H9 (cell line): ENCODE measurements around the gene TSPAN18. TPM values are rescaled to one million over a fixed set of nuclear protein-coding genes. Genes with fewer than 3 reads are reported as not detected.

ENCODE experiments used
- DNase-seq: peaks from one replicate; pipeline ENCODE4 v3.0.0-alpha.2; 2017
- H2AFZ ChIP-seq: one replicate; pipeline ENCODE4 v1.6.1; 2013; ENCODE audit warnings: mild to moderate bottlenecking, low read length, control low read depth, moderate library complexity
- H2AK5ac ChIP-seq: 2 replicates; pipeline ENCODE4 v1.6.1; 2013; ENCODE audit warnings: low read length, control low read depth, mixed read lengths; ENCODE audit not compliant: insufficient read length
- H2BK120ac ChIP-seq: one replicate; pipeline ENCODE4 v1.6.1; 2013; ENCODE audit warnings: low read depth, mild to moderate bottlenecking, low read length, control low read depth, inconsistent platforms; ENCODE audit not compliant: poor library complexity, severe bottlenecking
- H2BK12ac ChIP-seq: 2 replicates; pipeline ENCODE4 v1.6.1; 2013; ENCODE audit warnings: low read length, control low read depth, mixed read lengths, low read depth; ENCODE audit not compliant: insufficient read length
- H2BK15ac ChIP-seq: 2 replicates; pipeline ENCODE4 v1.6.1; 2013; ENCODE audit warnings: low read depth, low read length, control low read depth
- H2BK20ac ChIP-seq: one replicate; pipeline ENCODE4 v1.6.1; 2013; ENCODE audit warnings: low read depth, mild to moderate bottlenecking, low read length, control low read depth, inconsistent platforms; ENCODE audit not compliant: poor library complexity, severe bottlenecking
- H2BK5ac ChIP-seq: 2 replicates; pipeline ENCODE4 v1.6.1; 2013; ENCODE audit warnings: low read length, control low read depth, mixed read lengths; ENCODE audit not compliant: insufficient read length
- H3K14ac ChIP-seq: 2 replicates; pipeline ENCODE4 v1.6.1; 2013; ENCODE audit warnings: low read length, control low read depth; ENCODE audit not compliant: insufficient read depth
- H3K18ac ChIP-seq: 2 replicates; pipeline ENCODE4 v1.6.1; 2013; ENCODE audit warnings: low read depth, mild to moderate bottlenecking, mixed read lengths, low read length, control low read depth; ENCODE audit not compliant: insufficient read length
- H3K23ac ChIP-seq: 2 replicates; pipeline ENCODE4 v1.6.1; 2013; ENCODE audit warnings: low read length, control low read depth, mixed read lengths, low read depth; ENCODE audit not compliant: insufficient read length
- H3K23me2 ChIP-seq: 2 replicates; pipeline ENCODE4 v1.6.1; 2013; ENCODE audit warnings: low read depth, mild to moderate bottlenecking, mixed read lengths, low read length, control low read depth; ENCODE audit not compliant: insufficient read length, poor library complexity, severe bottlenecking
- H3K27ac ChIP-seq: 2 replicates; pipeline ENCODE4 v1.5.1; 2013; ENCODE audit warnings: low read length, control low read depth, mixed read lengths, low read depth; ENCODE audit not compliant: insufficient read length
- H3K27me3 ChIP-seq: 2 replicates; pipeline ENCODE4 v1.6.1; 2013; ENCODE audit warnings: low read length, control low read depth, inconsistent platforms; ENCODE audit not compliant: insufficient read depth
- H3K4ac ChIP-seq: 2 replicates; pipeline ENCODE4 v1.6.1; 2013; ENCODE audit warnings: low read depth, mild to moderate bottlenecking, control low read depth, inconsistent platforms, low read length, moderate library complexity
- H3K4me1 ChIP-seq: 2 replicates; pipeline ENCODE4 v1.6.1; 2013; ENCODE audit warnings: low read length, control low read depth, inconsistent platforms; ENCODE audit not compliant: insufficient read depth
- H3K4me2 ChIP-seq: 2 replicates; pipeline ENCODE4 v1.6.1; 2013; ENCODE audit warnings: low read length, control low read depth, mixed read lengths; ENCODE audit not compliant: insufficient read length, insufficient read depth
- H3K56ac ChIP-seq: 2 replicates; pipeline ENCODE4 v1.6.1; 2013; ENCODE audit warnings: low read depth, mild to moderate bottlenecking, mixed read lengths, low read length, control low read depth; ENCODE audit not compliant: insufficient read length
- H3K79me1 ChIP-seq: 2 replicates; pipeline ENCODE4 v1.6.1; 2013; ENCODE audit warnings: low read depth, mild to moderate bottlenecking, moderate library complexity, low read length, control low read depth, inconsistent platforms; ENCODE audit not compliant: insufficient read depth, poor library complexity, severe bottlenecking
- H3K79me2 ChIP-seq: 2 replicates; pipeline ENCODE4 v1.6.1; 2013; ENCODE audit warnings: low read length, control low read depth, inconsistent platforms; ENCODE audit not compliant: insufficient read depth
- H3K9ac ChIP-seq: 2 replicates; pipeline ENCODE4 v1.6.1; 2013; ENCODE audit warnings: low read length, control low read depth, mixed read lengths; ENCODE audit not compliant: insufficient read length; ENCODE audit errors: extremely low read depth
- H3K9me3 ChIP-seq: one replicate; pipeline ENCODE4 v1.6.1; 2013; ENCODE audit warnings: low read depth, low read length, inconsistent platforms; ENCODE audit not compliant: control insufficient read depth
- H3T11ph ChIP-seq: one replicate; pipeline ENCODE4 v1.6.1; 2013; ENCODE audit warnings: mild to moderate bottlenecking, low read length, control low read depth, inconsistent platforms
- H4K20me1 ChIP-seq: one replicate; pipeline ENCODE4 v1.6.1; 2013; ENCODE audit not compliant: control insufficient read depth, insufficient read length, insufficient read depth
- H4K5ac ChIP-seq: 2 replicates; pipeline ENCODE4 v1.6.1; 2013; ENCODE audit warnings: low read depth, mild to moderate bottlenecking, mixed read lengths, low read length, control low read depth; ENCODE audit not compliant: insufficient read length
- H4K8ac ChIP-seq: replicated peaks from 2 replicates; pipeline ENCODE4 v1.6.1; 2013; ENCODE audit warnings: low read length, control low read depth, mixed read lengths, low read depth; ENCODE audit not compliant: insufficient read length
- H4K91ac ChIP-seq: 2 replicates; pipeline ENCODE4 v1.6.1; 2013; ENCODE audit warnings: low read depth, mild to moderate bottlenecking, moderate library complexity, mixed read lengths, low read length, control low read depth; ENCODE audit not compliant: insufficient read length
- H3K27ac Mint-ChIP-seq, 3 experiments: 2 replicates in 2 of 3; 3 replicates in 1 of 3; pipeline ENCODE4 v1.8.0; 2020 to 2021; ENCODE audit warnings: mixed read lengths in 3 of 3, mild to moderate bottlenecking in 1 of 3, moderate library complexity in 1 of 3
- H3K27me3 Mint-ChIP-seq: 2 replicates; pipeline ENCODE4 v1.8.0; 2021; ENCODE audit warnings: low read depth, mild to moderate bottlenecking, moderate library complexity, mixed read lengths
- H3K36me3 Mint-ChIP-seq, 3 experiments: 2 replicates in 2 of 3; 3 replicates in 1 of 3; pipeline ENCODE4 v1.8.0; 2020 to 2021; ENCODE audit warnings: low read depth in 3 of 3, mixed read lengths in 3 of 3; ENCODE audit not compliant: insufficient read depth in 1 of 3
- H3K4me1 Mint-ChIP-seq, 2 experiments: 2 replicates each; pipeline ENCODE4 v1.8.0; 2020; ENCODE audit warnings: mixed read lengths in 2 of 2
- H3K4me3 Mint-ChIP-seq, 2 experiments: 2 replicates in 1 of 2; 3 replicates in 1 of 2; pipeline ENCODE4 v1.8.0; 2020 to 2021; ENCODE audit warnings: mild to moderate bottlenecking in 2 of 2, mixed read lengths in 2 of 2, moderate library complexity in 1 of 2
- H3K9me3 Mint-ChIP-seq, 2 experiments: 2 replicates in 1 of 2; 3 replicates in 1 of 2; pipeline ENCODE4 v1.8.0; 2020; ENCODE audit warnings: mild to moderate bottlenecking in 2 of 2, mixed read lengths in 2 of 2, moderate library complexity in 1 of 2
- CTCF ChIP-seq: fragments of 200-600 bp; sonication (generic); conservative IDR thresholded peaks from 3 replicates; pipeline ENCODE4 v1.8.0; 2021; ENCODE audit warnings: antibody characterized with exemption, mild to moderate bottlenecking
- WGBS: extraction: QIAGEN DNeasy Blood & Tissue Kit; methylation state at CpG from one replicate; pipeline ENCODE4 v1.1.7; 2013; ENCODE audit warnings: missing lambda C conversion rate, low lambda C conversion rate, mixed read lengths; ENCODE audit not compliant: insufficient read length; ENCODE audit errors: extremely low coverage; 5-methylcytosine and 5-hydroxymethylcytosine counted together
- total RNA-seq: library from RNA; stranded (reverse); gene quantifications from 2 replicates; pipeline ENCODE4 v1.2.1, GENCODE V29; 2021

TSPAN18 gene
- total RNA-seq, 1 experiment from 2014 or later, result 25.3 TPM

GRCh38 chr11:44713022-44713421 is 13.7 kb upstream of the TSPAN18 start:
- Histone ChIP-seq H2BK20ac (no peak overlapping the region), H3K9me3 (no peaks in the 10 kb centered on the region), H4K20me1 (no peaks in the 10 kb centered on the region), H3T11ph (no peak overlapping the region), H2BK5ac (no peak overlapping the region), H2AK5ac (no peak overlapping the region), H3K4me1 (peaks cover 4% of the 10 kb centered on the region; the same call in 1 of the 2 replicates), H4K91ac (no peak overlapping the region), H3K23ac (no peak overlapping the region), H3K27ac (no peak overlapping the region), H2BK120ac (no peak overlapping the region), H2BK15ac (no peak overlapping the region), H3K27me3 (no peaks in the 10 kb centered on the region), H3K56ac (no peak overlapping the region), H3K14ac (no peak overlapping the region), H3K79me2 (no peaks in the 10 kb centered on the region), H3K18ac (no peak overlapping the region), H3K4ac (no peak overlapping the region), H3K79me1 (no peaks in the 10 kb centered on the region), H4K5ac (no peak overlapping the region), H4K8ac (no peak overlapping the region), H3K23me2 (no peaks in the 10 kb centered on the region), H2BK12ac (no peak overlapping the region), H3K9ac (no peak overlapping the region), H2AFZ (no peak overlapping the region), H3K4me2 (no peak overlapping the region)
- H3K9me3 Mint-ChIP-seq, result peaks cover 0 to 11% of the 10 kb centered on the region in 2 experiments; a peak in 2 of 5 replicates
- no peak overlapping the region; a peak in 1 of 7 replicates for H3K27ac Mint-ChIP-seq
- H3K27me3 Mint-ChIP-seq, result peaks cover 36% of the 10 kb centered on the region
- no peak for TF ChIP-seq CTCF
- no peaks in the 10 kb centered on the region for H3K36me3 Mint-ChIP-seq
- WGBS, result no CpG with 5 or more reads among the region's 1 CpG
- H3K4me3 Mint-ChIP-seq, result no peak overlapping the region; a peak in 1 of 5 replicates
- peaks cover 34% of the 10 kb centered on the region in 2 experiments for H3K4me1 Mint-ChIP-seq
- no peak for DNase-seq
